Fibroblast of pulmonary artery (primary cell): ENCODE measurements around the gene SLC10A7.
"Not testable (repeated sequence)": the region's sequence is repeated elsewhere in the genome, so short reads cannot be mapped to it uniquely, and the experiment has no call there.

Source experiments
- DNase-seq: peaks from one replicate; pipeline ENCODE4 v3.0.0-alpha.2; 2010; ENCODE audit warnings: low read depth
- H3K4me3 ChIP-seq: replicated peaks from 2 replicates; pipeline ENCODE4 v1.5.1; 2011; ENCODE audit warnings: low read depth, mild to moderate bottlenecking, control low read depth, low read length, moderate library complexity
- CTCF ChIP-seq: IDR thresholded peaks from 2 replicates; pipeline ENCODE4 v1.5.1; 2011; ENCODE audit warnings: mild to moderate bottlenecking, control low read depth, low read length, inconsistent platforms; ENCODE audit errors: missing control alignments

The SLC10A7 gene

GRCh38 chr4:146367347-146367746 lies 154.4 kb downstream of the SLC10A7 start:
- TF ChIP-seq CTCF: no peak

GRCh38 chr4:146359771-146360170 lies 162.0 kb downstream of the SLC10A7 start:
- DNase-seq: no peak
- H3K4me3 ChIP-seq: no peak overlapping the region
- no peak for TF ChIP-seq CTCF

More at GRCh38 chr4:146367347-146367746, 154.4 kb downstream of the SLC10A7 start:
- no peak for DNase-seq
- no peak overlapping the region for H3K4me3 ChIP-seq

GRCh38 chr4:146350114-146350513 lies 171.6 kb downstream of the SLC10A7 start:
- not testable (repeated sequence) for H3K4me3 ChIP-seq, DNase-seq

GRCh38 chr4:146349306-146349705 lies 172.4 kb downstream of the SLC10A7 start:
- TF ChIP-seq CTCF: no peak
- no peak overlapping the region for H3K4me3 ChIP-seq
- DNase-seq: no peak

GRCh38 chr4:146347822-146348221 lies 173.9 kb downstream of the SLC10A7 start:
- no peak for DNase-seq
- H3K4me3 ChIP-seq: no peak overlapping the region
- no peak for TF ChIP-seq CTCF

- DNase-seq: no peak
- no peak for TF ChIP-seq CTCF
- H3K4me3 ChIP-seq: no peak overlapping the region
Measured at GRCh38 chr4:146346276-146346675, 175.5 kb downstream of the SLC10A7 start.

- H3K4me3 ChIP-seq: no peak overlapping the region
- DNase-seq: no peak
- no peak for TF ChIP-seq CTCF
Measured at GRCh38 chr4:146343776-146344175, 178.0 kb downstream of the SLC10A7 start.
